IPS-NIHi7 (cell line): ENCODE results near the gene HCFC1R1.
"Not testable (repeated sequence)": the region's sequence is repeated elsewhere in the genome, so short reads cannot be mapped to it uniquely, and the experiment has no call there.

Experiments
- DNase-seq: peaks from one replicate; pipeline ENCODE4 v3.0.0; 2012; ENCODE audit warnings: mixed read lengths; ENCODE audit errors: extremely low spot score

Gene HCFC1R1, protein sequence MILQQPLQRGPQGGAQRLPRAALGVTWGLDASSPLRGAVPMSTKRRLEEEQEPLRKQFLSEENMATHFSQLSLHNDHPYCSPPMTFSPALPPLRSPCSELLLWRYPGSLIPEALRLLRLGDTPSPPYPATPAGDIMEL

DNA sequence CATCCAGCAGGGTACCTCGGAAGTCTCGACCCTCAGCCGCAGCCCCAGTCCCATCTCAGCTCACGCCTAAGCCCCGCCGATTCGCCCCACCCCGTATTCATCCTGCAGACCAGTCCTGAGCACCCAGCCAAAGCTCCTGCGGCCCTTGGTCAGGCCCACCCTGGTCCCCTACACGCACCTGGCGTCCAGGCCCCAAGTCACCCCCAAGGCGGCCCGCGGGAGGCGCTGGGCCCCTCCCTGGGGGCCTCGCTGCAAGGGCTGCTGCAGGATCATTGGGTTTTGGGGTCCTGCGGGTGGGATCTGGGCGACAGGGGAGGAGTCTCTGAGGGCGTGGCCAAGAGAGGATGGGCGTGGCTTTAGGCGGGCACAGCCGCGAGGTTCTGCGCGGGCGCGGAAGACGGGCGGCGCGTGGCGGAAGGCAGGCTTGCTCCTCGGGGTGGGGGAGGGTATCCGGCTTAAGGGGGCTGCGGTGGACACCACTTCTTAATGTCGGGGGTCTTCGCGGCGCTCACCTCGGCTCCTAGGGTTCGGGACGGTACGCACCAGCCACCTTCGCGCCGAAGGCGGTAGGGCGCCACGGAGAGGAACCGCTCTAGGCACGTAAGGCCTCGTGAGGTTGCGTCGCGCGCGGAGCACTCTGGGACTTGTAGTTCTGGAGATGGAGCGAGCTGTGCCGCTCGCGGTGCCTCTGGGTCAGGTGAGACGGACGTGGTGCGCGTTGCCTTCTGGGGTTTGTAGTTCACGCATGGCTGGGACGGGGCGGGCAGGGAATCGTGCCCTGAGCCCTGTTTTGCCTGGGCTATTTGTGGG, at the start of gene HCFC1R1, which contains the start of gene THOC6:
Gene HCFC1R1, minus strand, starts transcription at position 274 of the 810 bp plus-strand sequence. Its CDS starts 1 bp downstream, at position 273.
Gene THOC6, plus strand, starts transcription at position 367 of the 810 bp plus-strand sequence. Its CDS starts 292 bp downstream, at position 659.
- DNase-seq: peak; percentile 74

DNA sequence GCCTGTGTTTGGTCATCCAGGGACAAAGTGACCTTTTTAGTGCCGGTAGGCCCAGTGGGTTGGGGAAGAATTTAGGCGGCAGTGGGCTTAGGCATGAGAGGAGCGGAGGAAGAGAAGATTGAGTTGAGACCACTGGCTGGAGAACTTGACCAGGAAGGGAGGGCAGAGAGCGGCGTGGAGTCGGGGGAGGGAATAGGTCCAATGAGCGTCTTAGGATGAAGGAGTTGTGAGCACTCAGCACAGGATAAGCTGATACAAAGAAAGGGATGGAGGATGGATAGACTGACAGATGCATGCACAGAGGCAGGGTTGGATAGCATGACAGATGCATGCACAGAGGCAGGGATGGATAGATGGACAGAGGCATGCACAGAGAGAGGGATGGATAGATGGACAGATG, 49.7 kb upstream of the HCFC1R1 start:
- DNase-seq: no peak

DNA sequence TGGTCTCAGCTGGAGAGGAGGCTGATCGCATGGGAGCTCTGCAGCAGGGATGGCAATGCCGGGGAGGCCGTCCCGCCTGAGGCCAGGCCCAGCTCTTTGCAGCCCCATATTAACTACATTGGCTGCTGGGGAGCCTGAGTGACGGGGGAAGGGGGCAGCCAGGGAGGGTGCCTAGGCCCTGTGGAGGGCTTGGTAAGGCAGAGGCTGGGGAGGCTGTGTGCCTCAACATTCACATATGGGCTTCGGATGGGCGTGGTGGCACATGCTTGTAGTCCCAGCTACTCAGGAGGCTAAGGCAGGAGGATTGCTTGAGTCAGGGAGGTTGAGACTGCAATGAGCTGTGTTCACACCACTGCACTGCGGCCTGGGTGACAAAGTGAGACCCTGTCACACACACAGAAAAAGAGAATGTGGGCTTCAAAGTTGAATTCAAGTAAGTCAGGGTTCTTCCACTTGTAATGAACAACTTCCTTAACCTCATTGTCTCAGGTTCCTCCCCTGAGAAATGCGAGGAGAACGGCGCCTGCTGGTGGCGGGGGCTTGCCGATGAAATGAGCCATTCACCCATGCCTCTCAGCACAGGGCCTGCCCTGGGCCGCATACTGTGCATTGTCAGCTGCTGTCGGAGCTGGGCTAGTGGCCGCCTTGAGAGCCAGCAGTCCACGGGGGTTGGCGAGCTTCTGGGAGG, 49.0 kb upstream of the HCFC1R1 start:
- DNase-seq: not testable (repeated sequence)

DNA sequence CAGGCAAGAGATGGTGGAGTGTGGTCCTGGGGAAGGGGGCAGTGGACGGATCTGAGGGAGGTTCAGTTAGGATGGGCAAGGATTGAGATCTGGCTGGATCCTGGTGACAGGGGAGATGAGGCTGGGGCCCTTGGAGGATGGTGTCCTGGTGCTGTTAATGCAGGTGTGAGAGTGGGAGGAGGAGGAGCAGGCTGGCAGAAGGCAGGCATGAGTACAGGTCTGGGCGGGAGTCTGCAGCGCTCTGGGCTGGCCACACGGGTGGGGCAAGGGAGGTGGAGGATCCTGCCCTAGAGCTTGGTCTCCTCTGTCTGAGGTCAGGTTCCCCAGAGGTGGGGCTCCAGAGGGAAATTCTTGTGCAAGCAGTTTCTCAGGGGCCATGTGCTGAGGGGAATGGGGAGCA, 48.4 kb upstream of the HCFC1R1 start:
- DNase-seq: not testable (repeated sequence)

DNA sequence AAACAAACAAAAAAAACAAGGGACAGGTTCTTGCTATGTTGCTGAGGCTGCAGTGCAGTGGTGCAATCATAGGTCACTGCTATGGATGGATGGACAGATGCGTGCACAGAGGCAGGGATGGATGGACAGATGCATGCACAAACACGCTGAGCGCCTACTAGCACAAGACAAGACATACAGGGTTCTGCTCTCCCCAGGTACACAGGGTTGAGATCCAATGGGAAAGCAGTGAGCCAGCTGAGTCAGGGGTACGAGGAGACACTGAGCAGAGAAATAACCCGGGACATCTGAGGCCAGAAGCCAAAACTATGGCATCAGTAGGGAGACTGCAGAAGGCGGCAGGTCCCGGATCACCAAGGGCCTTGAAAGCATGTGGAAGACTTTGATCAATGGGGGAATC, 47.9 kb upstream of the HCFC1R1 start:
- no peak for DNase-seq

DNA sequence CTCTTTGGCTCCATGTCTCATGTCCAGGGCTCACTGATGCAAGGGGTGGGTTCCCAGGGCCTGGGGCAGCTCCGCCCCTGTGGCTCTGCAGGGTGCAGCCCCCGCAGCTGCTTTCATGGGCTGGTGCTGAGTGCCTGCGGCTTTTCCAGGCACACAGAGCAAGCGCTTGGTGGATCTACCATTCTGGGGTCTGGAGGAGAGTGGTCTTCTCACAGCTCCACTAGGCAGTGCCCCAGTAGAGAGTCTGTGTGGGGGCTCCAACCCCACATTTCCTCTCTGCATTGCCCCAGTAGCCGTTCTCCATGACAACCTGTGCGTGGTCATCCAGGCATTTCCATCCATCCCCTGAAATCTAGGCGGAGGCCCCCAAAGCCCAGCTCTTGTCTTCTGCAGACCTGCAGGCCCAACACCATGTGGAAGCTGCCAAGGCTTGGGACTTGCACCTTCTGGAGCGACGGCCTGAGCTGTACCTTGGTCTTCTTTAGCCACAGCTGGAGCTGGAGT, 46.9 kb upstream of the HCFC1R1 start:
- no peak for DNase-seq

DNA sequence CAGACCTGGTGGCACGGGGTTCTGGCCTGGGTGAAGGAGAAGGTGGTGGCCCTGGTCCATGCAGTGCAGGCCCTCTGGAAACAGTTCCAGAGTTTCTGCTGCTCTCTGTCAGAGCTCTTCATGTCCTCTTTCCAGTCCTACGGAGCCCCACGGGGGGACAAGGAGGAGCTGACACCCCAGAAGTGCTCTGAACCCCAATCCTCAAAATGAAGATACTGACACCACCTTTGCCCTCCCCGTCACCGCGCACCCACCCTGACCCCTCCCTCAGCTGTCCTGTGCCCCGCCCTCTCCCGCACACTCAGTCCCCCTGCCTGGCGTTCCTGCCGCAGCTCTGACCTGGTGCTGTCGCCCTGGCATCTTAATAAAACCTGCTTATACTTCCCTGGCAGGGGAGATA, 45.4 kb upstream of the HCFC1R1 start:
- not testable (repeated sequence) for DNase-seq

DNA sequence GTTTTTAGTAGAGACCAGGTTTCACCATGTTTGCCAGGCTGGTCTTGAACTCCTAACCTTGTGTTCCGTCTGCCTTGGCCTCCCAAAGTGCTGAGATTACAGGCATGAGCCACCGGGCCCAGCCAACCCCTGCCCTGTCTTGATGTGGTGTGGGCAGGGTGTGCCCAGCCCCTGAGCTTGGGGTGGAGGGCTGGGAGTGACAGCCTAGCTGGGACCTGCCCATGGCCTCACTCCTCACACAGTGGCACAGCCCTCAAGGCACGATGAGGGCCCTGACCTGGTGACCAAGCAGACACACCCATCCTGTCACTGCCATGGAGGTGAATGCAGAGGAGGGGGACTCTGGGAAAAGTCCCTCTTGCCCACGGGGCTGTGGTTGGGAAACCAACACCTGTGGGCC, 44.7 kb upstream of the HCFC1R1 start:
- DNase-seq: no peak

DNA sequence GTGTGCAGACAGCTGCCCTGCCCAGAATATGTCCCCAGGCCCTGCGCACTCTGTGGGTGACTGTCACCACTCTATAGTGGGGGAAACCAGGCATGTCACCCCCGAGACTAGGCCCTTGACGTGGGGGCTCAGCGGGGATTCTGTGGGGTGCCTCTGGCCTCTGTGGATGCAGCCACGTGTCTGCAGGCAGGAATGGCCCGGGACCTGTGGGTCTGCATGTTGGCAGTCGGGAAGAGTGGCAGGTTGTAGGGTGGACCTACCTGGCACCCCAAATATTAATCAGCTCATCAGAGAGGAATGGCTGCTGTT, 42.7 kb upstream of the HCFC1R1 start:
- DNase-seq: no peak

DNA sequence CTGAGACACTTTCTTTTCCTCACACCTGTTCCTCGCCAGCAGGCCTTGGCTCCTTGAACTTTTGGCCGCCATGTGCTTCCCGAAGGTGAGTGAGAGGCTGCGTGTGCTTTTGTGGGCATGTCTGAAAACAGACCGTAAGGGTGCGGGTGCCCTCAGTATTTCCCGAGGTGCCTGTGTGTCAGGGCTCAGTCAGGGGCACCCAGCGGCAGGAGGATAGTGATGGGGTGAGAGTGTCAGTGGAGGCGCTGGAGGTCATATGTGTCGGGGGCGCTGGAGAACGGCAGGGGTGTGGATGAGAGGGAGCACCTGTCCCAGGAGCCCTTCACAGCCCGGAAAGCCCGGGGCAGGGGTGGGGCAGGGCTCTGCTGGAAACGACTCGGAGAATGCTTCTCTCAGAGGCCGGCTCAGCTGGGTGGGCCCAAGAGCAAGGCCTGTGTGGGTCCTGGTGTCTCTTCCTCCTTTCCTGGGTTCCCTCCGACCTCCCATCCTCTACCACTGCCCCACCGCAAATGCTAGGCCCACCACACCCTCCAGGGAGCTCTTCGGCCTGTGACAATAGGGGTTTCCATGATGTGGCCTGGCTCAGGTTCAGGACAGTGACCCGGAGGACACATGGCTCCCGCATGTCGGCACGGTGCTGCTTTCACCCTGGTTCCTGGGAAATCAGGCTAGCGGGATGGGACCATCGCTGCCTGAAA, 42.1 kb upstream of the HCFC1R1 start:
- DNase-seq: no peak

DNA sequence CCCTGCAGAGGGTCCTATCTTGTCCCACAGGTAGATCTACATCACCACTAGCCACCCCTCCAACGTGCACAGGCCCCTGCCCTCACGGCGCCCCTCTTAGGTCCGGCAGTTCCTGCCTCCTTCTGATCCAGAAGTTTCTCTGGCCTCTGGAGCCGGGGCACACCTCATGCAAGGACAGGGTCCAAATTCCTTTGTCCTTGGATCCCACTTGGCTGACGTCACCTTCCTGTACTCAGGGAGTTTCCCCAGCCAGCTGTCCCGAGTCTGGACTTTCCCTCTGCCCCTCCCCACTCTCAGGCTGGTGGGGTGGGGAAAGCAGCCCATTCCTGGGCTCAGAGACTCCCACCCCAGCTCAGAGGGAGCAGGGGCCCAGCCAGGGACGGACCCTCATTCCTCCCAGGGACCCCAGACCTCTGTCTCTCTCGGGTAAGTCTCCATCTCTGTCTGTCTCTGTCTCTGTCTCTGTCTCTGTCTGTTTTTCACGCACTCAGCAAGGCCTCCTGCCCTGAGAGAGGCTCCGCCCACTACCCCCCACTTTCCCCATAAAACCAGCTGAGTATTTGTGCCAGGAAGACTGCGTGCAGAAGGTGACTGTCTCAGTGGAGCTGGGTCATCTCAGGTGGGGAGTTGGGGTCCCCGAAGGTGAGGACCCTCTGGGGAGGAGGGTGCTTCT, 41.5 kb upstream of the HCFC1R1 start, which contains the start of gene IL32:
Gene IL32, plus strand, starts transcription at position 572 of the 673 bp plus-strand sequence. CDS start 172 bp downstream, outside the sequence.
- peak; percentile 42 for DNase-seq

DNA sequence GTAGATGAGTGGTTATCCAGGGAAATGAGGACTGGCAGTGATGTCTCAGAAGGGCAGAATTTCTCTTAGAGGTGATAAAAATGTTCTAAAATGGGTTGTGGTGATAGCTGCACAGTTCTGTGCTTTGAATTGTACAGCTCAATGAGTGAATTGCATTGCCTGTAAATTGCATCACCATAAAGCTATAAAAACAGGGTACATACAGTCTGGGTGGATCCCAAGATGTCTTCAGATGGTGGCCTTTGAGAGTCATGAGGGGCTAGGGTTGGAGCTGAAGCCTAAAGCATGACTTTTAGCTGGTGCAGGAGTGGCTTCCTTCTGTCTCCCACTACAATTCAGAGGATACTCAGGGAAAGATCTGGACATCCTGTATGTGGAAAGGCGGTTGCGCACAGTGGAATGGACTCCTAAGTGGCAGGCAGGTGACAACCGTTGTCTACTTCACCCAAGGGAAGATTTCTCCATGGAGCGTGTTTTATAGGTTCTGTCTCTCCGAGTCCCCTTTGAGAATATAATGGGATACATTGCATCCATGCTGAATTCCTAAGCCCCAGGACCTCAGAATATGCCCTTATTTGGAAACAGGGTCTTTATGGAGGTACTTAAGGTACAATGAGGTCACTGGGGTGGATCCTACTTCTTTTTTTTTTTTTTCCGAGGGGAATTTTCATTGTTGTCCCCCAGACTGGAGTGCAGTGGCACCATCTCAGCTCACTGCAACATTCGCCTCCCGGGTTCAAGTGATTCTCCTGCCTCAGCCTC, 40.1 kb upstream of the HCFC1R1 start:
- DNase-seq: no peak

DNA sequence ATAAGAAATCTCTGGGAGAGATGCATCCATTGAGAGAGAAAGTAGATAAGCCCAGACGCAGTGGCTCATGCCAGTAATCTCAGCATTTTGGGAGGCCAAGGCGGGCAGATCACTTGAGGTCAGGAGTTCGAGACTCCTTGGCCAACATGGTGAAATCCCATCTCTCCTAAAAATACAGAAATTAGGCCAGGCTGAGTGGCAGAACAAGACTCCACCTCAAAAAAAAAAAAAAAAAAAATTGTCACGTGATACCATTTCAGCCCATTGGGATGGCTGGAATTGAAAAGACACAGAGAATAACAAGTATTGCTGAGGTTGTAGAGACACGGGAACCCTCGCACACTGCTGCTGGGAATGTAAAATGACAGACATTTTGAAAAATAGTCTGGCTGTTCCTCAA, 38.8 kb upstream of the HCFC1R1 start:
- no peak for DNase-seq

DNA sequence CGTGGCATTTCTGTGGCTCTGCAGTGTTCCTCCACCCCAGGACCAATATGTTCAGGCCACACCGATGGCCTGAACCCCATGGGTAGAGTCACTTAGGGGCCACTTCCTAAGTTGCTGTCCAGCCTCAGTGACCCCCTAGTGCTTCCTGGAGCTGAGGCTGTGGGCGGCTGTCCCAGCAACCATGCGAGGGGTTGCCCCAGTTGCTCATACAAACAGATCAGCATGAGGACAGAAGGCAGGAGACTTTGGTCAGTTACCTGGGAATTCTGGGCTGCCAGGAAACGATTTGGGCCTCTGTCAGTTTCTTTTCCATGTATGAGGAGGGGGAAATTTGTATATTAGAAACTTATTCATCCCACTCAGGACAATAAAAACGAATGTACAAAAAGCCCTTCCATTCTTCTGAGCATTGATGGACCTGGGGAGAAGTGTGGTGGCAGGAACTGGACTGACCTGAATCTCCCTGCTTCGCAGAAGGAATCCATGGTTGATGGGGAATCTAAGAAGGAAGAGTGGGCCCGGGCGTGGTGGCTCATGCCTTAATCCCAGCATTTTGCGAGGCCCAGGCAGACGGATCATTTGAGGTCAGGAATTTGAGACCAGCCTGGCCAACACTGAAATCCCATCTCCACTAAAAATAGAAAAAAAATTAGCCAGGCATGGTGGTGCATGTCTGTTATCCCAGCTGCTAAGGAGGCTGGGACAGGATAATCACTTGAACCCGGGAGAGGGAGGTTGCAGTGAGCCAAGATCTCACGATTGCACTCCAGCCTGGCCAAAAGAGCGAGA, 36.8 kb upstream of the HCFC1R1 start:
- DNase-seq: no peak

DNA sequence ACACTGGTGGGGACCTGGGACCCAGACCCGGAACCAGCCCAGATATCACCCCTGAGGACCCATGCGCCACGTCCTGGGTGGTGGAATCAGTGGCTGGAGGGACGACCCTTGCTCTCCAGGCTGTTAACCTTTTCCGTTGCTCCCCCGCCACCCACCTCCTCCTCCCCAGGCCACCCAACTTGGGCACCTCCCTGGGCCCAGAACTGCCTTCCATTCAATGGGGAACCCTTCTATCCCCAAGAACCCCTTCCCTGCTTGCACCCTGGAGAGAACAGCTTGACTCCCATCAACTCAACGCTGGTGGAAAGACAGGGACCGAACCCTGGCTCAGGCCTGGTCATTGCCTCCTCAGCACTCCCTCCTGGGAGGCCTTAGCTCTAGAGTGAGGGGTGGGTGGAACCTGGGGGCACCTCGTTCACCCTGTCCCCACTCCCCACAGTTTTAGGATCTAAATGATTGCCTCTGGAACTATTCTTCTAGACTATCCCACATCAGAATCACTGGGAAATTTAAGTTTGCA, 36.0 kb upstream of the HCFC1R1 start:
- no peak for DNase-seq

DNA sequence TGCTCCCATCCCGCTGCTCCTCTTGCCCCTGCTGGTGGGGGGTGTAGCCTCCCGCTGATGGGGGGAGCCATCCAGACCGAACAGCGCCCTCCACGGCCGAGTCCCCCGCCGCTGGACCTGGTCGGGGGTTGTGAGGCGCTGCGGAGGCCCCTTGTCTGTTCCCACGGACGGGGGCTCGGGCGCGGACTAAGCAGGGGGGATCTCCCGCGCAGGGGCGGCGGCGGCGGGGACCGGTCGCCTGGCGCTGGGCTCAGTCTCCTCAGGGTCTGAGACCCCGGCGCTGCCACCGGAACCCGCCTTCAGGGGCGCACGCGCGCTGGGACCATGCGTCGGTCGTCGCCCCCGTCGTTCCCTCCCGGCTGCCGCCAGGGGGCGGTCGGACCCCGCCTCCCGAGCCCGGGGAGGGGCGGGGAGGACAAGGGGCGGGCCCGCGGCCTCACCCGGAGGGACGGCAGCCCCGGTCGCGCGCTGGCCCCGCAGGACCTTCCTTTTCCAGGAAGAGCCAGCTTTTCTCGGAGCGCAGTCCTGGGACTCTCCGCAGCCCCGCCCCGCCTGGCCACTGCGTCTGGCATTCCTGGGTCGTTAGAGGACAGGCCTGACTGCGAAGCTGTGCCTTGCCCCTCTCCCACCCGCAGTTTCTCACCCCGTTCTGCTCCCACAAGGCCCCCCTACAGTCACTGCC, 35.4 kb upstream of the HCFC1R1 start:
- DNase-seq: peak; percentile 95

DNA sequence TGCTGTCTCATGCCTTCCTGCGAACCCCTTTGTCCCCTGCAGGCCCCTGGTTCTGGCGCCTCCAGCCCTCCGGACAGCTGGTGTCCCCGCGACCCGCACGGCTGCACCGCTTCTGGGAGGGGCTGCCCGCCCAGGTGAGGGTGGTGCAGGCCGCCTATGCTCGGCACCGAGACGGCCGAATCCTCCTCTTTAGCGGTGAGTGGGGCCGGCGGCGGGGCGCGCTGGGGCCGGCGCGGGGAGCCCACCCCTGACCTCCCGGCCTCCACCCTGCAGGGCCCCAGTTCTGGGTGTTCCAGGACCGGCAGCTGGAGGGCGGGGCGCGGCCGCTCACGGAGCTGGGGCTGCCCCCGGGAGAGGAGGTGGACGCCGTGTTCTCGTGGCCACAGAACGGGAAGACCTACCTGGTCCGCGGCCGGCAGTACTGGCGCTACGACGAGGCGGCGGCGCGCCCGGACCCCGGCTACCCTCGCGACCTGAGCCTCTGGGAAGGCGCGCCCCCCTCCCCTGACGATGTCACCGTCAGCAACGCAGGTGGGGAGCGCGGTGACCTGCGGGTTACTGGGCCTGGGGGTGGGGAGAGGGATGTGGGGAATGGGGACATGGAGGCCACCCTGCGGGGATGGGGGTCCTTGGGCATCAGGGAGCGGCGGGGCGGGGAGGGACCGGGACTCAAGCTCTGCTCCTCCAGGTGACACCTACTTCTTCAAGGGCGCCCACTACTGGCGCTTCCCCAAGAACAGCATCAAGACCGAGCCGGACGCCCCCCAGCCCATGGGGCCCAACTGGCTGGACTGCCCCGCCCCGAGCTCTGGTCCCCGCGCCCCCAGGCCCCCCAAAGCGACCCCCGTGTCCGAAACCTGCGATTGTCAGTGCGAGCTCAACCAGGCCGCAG, 34.6 kb upstream of the HCFC1R1 start:
- DNase-seq: peak; percentile 77
